ENCODE results near the gene TRMT10B. TPM values are rescaled to one million over a fixed set of nuclear protein-coding genes. Genes with fewer than 3 reads are reported as not detected.

Gene TRMT10B, protein sequence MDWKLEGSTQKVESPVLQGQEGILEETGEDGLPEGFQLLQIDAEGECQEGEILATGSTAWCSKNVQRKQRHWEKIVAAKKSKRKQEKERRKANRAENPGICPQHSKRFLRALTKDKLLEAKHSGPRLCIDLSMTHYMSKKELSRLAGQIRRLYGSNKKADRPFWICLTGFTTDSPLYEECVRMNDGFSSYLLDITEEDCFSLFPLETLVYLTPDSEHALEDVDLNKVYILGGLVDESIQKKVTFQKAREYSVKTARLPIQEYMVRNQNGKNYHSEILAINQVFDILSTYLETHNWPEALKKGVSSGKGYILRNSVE
- total RNA-seq (4.1 and 4.5 TPM in 2 replicates), polyA plus RNA-seq (8.8 and 12.5 TPM in 2 replicates)

DNA sequence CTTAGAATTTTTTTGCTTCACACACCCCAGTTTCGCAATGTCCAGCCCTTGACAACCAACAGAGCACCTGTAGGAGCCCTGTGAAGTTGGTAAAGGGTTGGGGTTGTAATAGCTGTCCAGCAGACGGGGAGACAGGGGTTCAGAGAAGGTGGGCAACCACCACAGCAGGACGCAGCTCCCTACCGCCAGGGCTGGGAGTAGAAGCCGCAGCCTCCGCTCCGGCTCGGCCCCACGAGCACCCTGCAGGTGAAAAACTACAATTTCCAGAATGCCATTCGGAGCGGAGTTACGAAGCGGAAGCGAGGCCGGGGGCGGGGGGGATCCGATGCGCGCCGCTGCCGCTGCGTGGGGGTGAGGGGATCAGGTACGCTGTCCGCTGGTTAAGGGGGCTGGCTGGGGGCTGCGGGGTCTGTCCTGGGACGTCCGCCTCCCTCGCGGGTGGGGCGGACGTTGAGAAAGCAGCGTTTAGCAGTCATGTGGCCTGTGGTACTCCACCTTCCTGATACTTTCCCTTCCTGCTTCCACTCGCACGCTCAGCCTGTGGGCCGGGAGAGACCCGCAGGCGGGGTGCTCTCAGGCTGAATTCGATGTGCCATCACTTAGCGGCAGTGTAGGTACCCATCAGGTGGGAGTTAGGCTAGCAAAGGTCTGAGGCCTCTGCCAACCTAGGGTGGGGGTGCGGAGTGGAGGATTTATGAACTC is at the start of gene TRMT10B:
Gene TRMT10B (plus strand): TSS at position 317 of the 702 bp plus-strand sequence. CDS start 8,127 bp downstream, outside the sequence.
- H3K27me3 ChIP-seq, result no peaks in the 10 kb centered on the region
- no peaks in the 10 kb centered on the region for H3K36me3 ChIP-seq
- peak; percentile 74 to 82 for DNase-seq (ENCODE audit: low read depth in 1 of 2, low spot score in 1 of 2)
- H3K9me3 ChIP-seq (ENCODE audit: low read depth), result no peaks in the 10 kb centered on the region
- TF ChIP-seq, protein P1, sequence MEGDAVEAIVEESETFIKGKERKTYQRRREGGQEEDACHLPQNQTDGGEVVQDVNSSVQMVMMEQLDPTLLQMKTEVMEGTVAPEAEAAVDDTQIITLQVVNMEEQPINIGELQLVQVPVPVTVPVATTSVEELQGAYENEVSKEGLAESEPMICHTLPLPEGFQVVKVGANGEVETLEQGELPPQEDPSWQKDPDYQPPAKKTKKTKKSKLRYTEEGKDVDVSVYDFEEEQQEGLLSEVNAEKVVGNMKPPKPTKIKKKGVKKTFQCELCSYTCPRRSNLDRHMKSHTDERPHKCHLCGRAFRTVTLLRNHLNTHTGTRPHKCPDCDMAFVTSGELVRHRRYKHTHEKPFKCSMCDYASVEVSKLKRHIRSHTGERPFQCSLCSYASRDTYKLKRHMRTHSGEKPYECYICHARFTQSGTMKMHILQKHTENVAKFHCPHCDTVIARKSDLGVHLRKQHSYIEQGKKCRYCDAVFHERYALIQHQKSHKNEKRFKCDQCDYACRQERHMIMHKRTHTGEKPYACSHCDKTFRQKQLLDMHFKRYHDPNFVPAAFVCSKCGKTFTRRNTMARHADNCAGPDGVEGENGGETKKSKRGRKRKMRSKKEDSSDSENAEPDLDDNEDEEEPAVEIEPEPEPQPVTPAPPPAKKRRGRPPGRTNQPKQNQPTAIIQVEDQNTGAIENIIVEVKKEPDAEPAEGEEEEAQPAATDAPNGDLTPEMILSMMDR (IDR thresholded peaks at IDR 0.05; ENCODE audit: low read depth, low read length), result peak; percentile 13
- H3K27ac ChIP-seq, result no peak within 1 kb of the TSS
- H3K4me3 ChIP-seq, result peak within 1 kb of the TSS; percentile 55
- H3K4me1 ChIP-seq (ENCODE audit: low read depth), result no peaks in the 10 kb centered on the region

DNA sequence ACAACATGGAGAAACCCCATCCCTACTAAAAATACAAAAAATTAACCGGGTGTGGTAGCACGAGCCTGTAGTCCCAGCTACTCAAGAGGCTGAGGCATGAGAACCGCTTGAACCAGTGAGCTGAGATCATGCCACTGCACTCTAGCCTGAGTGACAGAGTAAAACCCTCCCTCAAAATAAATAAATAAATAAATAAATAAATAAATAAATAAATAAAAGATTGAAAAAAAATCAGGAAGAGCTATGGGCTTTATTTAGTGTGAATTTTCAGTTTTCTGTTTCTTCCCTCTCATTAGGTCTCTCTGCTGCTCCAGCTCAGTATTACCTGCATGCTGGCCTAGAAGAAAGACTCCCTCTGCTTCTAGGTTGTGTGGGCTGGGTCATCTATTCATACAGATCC is 47.8 kb upstream of the TRMT10B start:
- no peak for DNase-seq (ENCODE audit: low read depth in 1 of 2, low spot score in 1 of 2)
- H3K27me3 ChIP-seq, result peaks cover 60% of the 10 kb centered on the region
- H3K36me3 ChIP-seq, result no peaks in the 10 kb centered on the region
- H3K4me3 ChIP-seq, result no peak overlapping the region
- no peak overlapping the region for H3K27ac ChIP-seq
- H3K9me3 ChIP-seq (ENCODE audit: low read depth), result no peaks in the 10 kb centered on the region
- no peaks in the 10 kb centered on the region for H3K4me1 ChIP-seq (ENCODE audit: low read depth)
- TF ChIP-seq, protein P1 (IDR thresholded peaks at IDR 0.05; ENCODE audit: low read depth, low read length), result no peak

DNA sequence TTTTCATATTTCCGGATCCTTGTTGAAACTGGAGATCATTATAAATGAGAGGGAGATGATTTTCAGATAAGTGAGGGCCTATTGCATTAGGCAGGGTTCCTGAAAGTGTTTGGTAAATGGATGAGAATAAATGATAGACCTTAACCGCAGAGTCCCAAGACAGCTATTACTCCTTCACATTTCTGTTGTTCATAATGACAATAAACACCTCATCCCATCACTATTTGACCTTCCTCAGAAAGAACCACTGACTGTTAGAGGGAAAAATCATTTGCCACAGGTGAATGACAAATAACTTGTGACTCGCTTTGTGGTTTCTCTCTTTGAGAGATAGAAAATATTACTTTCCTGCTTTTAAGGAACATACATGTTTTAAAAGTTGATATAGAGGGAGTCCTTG is 47.3 kb upstream of the TRMT10B start:
- Histone ChIP-seq H3K9me3 (ENCODE audit: low read depth) (no peaks in the 10 kb centered on the region), H3K36me3 (no peaks in the 10 kb centered on the region), H3K4me1 (ENCODE audit: low read depth) (no peaks in the 10 kb centered on the region), H3K27ac (no peak overlapping the region), H3K4me3 (no peak overlapping the region), H3K27me3 (peaks cover 56% of the 10 kb centered on the region)
- TF ChIP-seq, protein P1 (IDR thresholded peaks at IDR 0.05; ENCODE audit: low read depth, low read length), result no peak
- DNase-seq (ENCODE audit: low read depth in 1 of 2, low spot score in 1 of 2), result no peak

DNA sequence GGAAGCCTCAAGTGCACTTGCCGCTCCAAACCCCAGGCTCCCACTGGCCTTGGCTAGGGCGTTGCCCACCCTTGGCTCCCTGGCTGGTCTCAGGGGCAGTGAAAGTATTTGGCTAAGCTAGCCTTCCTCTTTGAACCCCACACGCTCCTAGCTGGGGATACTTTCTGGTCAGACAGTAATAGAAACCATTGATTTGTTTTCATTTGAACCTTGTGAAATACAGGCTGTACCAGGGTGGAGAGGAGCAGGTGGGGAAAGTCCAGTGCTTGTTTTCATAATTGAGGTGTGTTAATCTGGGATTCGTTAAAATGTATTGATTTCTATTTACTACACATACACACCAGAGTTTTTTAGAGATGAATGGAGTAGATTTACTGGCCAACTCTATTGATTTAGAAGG is 45.9 kb upstream of the TRMT10B start:
- no peaks in the 10 kb centered on the region for H3K9me3 ChIP-seq (ENCODE audit: low read depth)
- no peaks in the 10 kb centered on the region for H3K4me1 ChIP-seq (ENCODE audit: low read depth)
- TF ChIP-seq, protein P1 (IDR thresholded peaks at IDR 0.05; ENCODE audit: low read depth, low read length), result no peak
- H3K4me3 ChIP-seq, result no peak overlapping the region
- peaks cover 56% of the 10 kb centered on the region for H3K27me3 ChIP-seq
- DNase-seq (ENCODE audit: low read depth in 1 of 2, low spot score in 1 of 2), result no peak
- H3K36me3 ChIP-seq, result no peaks in the 10 kb centered on the region
- no peak overlapping the region for H3K27ac ChIP-seq

DNA sequence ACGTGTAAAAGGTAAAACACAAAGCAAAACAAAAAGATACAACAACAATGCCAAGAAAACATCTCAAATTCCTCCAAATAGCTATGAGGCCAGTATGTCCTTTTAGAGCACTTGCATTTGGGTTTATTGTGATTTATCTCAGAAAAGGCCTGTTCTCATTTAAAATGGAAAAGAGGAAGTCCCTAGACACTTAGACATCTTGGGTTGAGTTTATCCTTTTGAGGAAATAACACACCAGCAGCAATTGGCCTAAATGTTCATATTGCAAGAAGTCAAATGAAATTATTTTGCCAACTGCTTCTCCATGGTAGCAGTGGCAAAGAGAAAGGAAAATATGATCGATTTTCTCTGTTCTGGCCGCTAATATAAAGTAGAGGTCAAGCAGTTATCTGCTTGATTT is 43.6 kb upstream of the TRMT10B start:
- no peak for DNase-seq (ENCODE audit: low read depth in 1 of 2, low spot score in 1 of 2)
- Histone ChIP-seq H3K27me3 (peaks cover 46% of the 10 kb centered on the region), H3K4me3 (no peak overlapping the region), H3K36me3 (no peaks in the 10 kb centered on the region), H3K4me1 (ENCODE audit: low read depth) (no peaks in the 10 kb centered on the region), H3K27ac (no peak overlapping the region), H3K9me3 (ENCODE audit: low read depth) (no peaks in the 10 kb centered on the region)
- TF ChIP-seq, protein P1 (IDR thresholded peaks at IDR 0.05; ENCODE audit: low read depth, low read length), result no peak
